ENCODE results near the gene AOC2.

AOC2 gene

GRCh38 chr17:42844761-42845555 is 578 bp downstream of the AOC2 start:
- no peak for DNase-seq (ENCODE audit: low read depth)
- no peak overlapping the region for H3K4me3 ChIP-seq (ENCODE audit: low read depth, low read length)
- no peak for TF ChIP-seq CTCF (conservative IDR thresholded peaks at IDR 0.05; ENCODE audit: low read depth, low read length)

GRCh38 chr17:42845556-42845917 is 1.2 kb downstream of the AOC2 start:
- DNase-seq (ENCODE audit: low read depth): no peak
- TF ChIP-seq CTCF (conservative IDR thresholded peaks at IDR 0.05; ENCODE audit: low read depth, low read length): no peak
- no peak overlapping the region for H3K4me3 ChIP-seq (ENCODE audit: low read depth, low read length)

GRCh38 chr17:42845918-42846593 is 1.7 kb downstream of the AOC2 start:
- no peak for DNase-seq (ENCODE audit: low read depth)
- TF ChIP-seq CTCF (conservative IDR thresholded peaks at IDR 0.05; ENCODE audit: low read depth, low read length): no peak
- no peak overlapping the region for H3K4me3 ChIP-seq (ENCODE audit: low read depth, low read length)

- TF ChIP-seq CTCF (conservative IDR thresholded peaks at IDR 0.05; ENCODE audit: low read depth, low read length): no peak
- no peak overlapping the region for H3K4me3 ChIP-seq (ENCODE audit: low read depth, low read length)
- DNase-seq (ENCODE audit: low read depth): peak; percentile 47
Measured at GRCh38 chr17:42846594-42847280, 2.4 kb downstream of the AOC2 start.

GRCh38 chr17:42848093-42848492 is 3.7 kb downstream of the AOC2 start:
- no peak for DNase-seq (ENCODE audit: low read depth)
- TF ChIP-seq CTCF (conservative IDR thresholded peaks at IDR 0.05; ENCODE audit: low read depth, low read length): no peak
- H3K4me3 ChIP-seq (ENCODE audit: low read depth, low read length): no peak overlapping the region

GRCh38 chr17:42849031-42849430 is 4.7 kb downstream of the AOC2 start:
- no peak for DNase-seq (ENCODE audit: low read depth)
- no peak for TF ChIP-seq CTCF (conservative IDR thresholded peaks at IDR 0.05; ENCODE audit: low read depth, low read length)
- H3K4me3 ChIP-seq (ENCODE audit: low read depth, low read length): no peak overlapping the region

Data from choroid plexus epithelial cell (primary cell).